T-helper 2 cell treated with Interferon-gamma antibody and Interleukin-4, amounts not matched to agents 100 ng/mL and 5 ng/mL, for 36 hours (primary cell): ENCODE data around the gene STAB1. TPM values are rescaled to one million over a fixed set of nuclear protein-coding genes. Genes with fewer than 3 reads are reported as not detected.

Source experiments
- intact Hi-C: fragments of 100-400 bp; cut with micrococcal nuclease; formaldehyde crosslinking; loops from one replicate; pipeline ENCODE4 v1.15.1; 2023
- total RNA-seq: library from RNA; stranded (reverse); gene quantifications from 2 replicates; pipeline ENCODE4 v1.2.3, GENCODE V29; 2022

Gene STAB1, protein sequence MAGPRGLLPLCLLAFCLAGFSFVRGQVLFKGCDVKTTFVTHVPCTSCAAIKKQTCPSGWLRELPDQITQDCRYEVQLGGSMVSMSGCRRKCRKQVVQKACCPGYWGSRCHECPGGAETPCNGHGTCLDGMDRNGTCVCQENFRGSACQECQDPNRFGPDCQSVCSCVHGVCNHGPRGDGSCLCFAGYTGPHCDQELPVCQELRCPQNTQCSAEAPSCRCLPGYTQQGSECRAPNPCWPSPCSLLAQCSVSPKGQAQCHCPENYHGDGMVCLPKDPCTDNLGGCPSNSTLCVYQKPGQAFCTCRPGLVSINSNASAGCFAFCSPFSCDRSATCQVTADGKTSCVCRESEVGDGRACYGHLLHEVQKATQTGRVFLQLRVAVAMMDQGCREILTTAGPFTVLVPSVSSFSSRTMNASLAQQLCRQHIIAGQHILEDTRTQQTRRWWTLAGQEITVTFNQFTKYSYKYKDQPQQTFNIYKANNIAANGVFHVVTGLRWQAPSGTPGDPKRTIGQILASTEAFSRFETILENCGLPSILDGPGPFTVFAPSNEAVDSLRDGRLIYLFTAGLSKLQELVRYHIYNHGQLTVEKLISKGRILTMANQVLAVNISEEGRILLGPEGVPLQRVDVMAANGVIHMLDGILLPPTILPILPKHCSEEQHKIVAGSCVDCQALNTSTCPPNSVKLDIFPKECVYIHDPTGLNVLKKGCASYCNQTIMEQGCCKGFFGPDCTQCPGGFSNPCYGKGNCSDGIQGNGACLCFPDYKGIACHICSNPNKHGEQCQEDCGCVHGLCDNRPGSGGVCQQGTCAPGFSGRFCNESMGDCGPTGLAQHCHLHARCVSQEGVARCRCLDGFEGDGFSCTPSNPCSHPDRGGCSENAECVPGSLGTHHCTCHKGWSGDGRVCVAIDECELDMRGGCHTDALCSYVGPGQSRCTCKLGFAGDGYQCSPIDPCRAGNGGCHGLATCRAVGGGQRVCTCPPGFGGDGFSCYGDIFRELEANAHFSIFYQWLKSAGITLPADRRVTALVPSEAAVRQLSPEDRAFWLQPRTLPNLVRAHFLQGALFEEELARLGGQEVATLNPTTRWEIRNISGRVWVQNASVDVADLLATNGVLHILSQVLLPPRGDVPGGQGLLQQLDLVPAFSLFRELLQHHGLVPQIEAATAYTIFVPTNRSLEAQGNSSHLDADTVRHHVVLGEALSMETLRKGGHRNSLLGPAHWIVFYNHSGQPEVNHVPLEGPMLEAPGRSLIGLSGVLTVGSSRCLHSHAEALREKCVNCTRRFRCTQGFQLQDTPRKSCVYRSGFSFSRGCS (N-terminal part only)
- total RNA-seq, result 0.05 and 0.09 TPM in 2 replicates

DNA sequence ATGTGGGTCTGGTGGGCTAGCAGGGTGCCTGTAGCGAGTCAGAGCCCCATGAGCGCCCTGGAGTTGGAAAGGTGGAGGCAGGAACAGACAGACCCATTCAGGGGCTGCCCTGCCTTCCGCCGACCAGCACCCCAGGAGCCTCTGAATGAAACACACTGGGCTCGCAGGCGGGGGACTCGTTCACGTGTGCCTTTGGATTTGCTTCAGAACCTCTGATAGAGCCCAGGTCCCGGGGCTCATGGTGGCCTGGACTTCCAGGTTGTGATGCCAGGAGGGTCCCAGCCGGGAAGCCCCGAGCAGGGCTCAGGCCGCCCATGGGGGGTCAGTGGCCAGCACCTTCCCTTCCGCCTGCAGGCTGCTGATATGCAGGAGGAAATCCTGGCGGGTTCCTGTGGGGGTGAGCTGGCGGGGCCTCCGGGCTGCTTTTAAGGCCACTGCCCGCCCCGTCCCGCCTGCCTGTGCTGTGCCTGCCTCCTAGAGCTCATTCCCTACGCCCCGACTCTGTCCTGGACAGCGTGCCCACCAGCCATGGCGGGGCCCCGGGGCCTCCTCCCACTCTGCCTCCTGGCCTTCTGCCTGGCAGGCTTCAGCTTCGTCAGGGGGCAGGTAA lies at the start of gene STAB1:
Gene STAB1 (plus strand): TSS at position 453 of the 610 bp plus-strand sequence. CDS start 76 bp downstream, at position 529.
- intact Hi-C loops, result no loop called here

DNA sequence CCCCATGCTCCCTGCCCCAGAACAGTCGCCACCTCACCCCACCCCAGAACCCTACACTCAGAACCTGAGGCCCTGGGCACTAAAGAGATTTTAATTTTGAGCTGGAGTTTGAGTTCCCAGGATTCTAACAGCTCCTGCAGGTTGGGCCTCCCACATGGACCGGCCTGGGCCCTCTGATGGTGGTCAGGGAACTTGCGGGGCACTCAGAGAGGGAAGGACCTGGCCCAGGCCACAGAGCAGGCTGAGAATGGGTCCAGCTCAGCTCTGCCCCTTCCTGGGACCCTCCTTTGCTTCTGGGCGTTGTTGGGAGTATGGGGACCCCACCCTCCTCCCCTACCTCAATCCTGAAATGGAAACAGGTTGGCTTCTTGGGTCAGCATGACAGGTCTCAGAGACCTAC lies 49.1 kb upstream of the STAB1 start:
- intact Hi-C loops, result loop anchor here (2.0 to 5.0 kb wide), 3 partner anchors 107 to 224 kb away; partner anchors contain the start of gene TWF2

DNA sequence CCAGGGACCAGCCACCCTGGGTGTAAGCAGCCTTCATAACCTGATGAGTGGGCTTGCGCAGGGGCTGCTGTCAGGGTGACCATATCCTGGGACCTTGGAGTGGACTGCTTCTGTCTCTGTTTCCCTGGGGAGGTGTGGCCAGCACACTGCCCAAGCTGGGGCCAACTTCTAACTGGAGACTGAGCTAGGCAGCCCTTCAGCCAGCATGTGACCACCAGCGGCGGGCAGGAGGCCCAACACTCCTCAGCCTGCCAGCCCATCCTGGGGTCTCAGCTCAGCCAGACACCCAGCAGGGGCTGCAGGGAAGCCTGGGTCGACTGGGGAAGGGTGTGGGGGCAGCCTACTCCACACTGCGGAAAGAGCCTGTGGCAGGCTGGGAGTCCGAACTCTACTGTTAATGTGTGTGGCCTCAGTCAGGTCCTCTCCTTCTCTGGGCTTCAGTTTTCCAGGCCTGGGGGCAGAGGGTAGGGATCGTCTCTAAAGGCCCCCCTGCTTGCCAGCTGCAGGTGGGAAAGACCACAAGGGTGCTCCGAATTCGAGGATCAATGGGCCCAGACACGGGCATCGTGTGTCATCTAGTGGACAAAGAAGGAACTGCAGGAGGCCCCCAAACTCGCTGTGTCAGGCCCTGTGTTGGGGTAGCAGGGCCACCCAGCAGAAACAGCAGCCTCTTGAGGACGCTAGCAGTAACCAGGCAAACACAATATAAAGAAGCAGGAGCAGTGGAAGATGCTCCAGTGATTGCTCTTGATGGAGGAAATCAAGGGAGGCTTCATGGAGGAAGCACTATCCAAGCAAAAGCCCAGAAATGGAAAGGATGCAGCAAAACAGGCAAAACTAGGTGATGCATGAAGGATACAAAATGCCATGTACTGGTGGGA lies 48.3 kb upstream of the STAB1 start:
- intact Hi-C loops, result loop anchor here (1.0 to 5.0 kb wide), 5 partner anchors 8 to 225 kb away; partner anchors contain the start of genes NISCH and TWF2

DNA sequence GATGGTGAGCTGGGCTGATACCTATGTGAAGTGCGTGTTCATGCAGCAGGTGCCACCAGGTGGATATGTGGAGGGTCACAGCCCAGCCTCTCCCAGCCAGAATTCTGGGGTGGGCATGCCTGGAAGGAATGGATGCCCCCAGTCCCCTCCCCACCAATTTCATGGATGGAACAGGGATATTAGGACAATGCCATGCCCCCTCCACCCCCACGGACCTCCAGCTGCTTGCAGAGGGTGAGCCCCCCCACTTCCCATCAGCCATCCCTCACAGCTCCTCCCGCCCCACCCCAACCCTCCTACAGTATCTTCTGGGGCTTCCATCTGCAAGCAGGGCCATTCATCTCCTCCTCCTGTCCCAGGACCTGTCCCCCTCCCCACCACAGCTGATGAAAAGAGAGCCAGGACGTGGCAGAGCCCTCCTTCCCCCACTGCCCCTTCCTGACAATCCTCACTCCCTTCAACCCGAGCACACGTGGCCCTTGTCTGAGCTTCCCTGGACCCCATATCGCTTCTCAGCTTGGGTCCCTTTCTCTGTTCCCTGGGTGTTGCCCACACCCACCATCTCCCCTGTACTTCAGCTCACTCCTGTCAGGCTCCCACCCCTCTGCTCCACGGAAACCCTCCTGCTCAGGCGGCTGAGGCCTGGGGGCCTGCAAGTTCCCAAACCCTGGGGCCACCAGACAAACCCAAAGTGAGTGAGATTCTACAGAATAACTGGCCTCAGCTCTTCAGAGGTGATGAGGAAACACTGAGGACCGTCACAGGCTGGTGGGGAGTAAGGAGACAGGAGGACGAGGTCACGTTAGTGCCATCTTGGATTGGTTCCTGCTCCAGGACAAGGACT lies 47.4 kb upstream of the STAB1 start:
- intact Hi-C loops, result loop anchor here (1.0 to 5.0 kb wide), 5 partner anchors 8 to 225 kb away; partner anchors contain the start of genes NISCH and TWF2

DNA sequence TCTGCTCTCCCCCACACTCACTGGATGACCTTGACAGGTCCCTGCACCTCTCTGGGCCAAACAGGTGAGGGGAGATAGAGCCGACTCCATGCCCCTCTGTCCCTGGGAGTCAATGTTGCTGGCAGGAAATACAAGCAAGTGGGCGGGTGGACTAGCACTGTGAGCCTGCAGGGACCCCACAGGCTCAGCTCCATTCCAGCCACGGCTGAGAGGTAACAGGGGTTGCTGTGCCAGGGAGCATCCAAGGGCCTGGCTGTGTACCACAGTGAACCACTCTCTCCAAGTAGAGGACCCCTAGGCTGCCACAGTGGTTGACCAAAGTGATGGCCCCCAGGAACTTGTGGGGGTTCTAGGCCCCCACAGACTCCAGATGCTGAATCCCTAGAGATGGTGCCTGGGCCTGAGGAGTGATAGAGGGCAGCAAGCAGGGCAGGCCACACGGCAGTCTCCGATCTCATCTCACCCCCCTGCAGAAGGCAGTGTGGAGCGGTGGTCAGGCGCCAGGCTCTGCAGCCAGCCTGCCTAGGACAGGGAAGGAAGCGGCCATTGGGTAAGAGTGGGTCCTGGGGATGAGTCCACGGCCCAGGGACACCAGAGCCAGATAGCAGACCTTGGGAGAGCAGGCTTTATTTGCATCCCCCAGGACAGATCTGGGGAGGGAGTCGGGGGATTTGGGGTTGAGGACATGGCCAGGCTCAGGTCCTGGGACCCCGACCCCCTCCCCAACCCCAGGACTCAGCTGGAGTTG lies 44.5 kb upstream of the STAB1 start:
- intact Hi-C loops, result loop anchor here (10.0 kb wide), 1 partner anchor 234 kb away; the partner anchor contains the start of genes GNL3 and PBRM1

DNA sequence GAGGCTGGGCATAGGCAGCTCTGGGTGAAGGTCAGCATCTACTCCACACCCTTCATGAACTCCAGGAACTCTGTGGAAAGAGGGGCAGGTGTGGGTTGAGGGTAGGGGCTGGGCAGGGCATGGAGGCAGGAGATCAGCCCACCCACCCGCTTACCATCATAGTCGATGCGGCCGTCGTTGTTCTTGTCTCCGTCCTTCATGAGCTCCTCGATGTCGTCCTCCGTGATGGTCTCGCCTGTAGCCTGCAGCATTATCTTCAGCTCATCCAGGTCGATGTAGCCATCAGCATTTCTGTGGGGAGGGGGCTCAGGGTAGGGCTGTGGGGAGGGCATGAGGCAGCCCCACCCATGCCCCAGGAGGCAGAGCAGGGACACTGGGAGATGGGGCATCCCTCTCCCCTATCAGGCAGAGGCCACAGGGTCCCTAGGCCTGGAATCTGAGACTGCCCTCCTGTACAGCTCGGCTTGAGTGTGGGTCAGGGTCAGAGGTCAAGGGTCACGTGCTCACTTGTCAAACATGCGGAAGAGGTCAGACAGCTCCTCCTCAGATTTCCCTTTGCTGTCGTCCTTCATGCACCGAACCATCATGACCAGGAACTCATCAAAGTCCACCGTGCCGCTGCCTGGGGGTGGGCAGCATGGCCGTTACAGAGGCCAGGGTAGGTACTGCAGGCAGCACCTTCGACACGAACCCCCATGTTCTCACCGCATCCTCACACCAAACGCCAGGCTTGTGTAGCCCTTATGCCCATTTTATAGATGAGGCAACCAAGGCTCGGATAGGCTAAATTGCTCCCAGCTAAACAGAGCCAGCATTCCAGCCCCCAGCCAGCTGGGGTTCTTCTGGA lies 43.7 kb upstream of the STAB1 start:
- intact Hi-C loops, result loop anchor here (10.0 kb wide), 1 partner anchor 233 kb away; the partner anchor contains the start of genes GNL3 and PBRM1

DNA sequence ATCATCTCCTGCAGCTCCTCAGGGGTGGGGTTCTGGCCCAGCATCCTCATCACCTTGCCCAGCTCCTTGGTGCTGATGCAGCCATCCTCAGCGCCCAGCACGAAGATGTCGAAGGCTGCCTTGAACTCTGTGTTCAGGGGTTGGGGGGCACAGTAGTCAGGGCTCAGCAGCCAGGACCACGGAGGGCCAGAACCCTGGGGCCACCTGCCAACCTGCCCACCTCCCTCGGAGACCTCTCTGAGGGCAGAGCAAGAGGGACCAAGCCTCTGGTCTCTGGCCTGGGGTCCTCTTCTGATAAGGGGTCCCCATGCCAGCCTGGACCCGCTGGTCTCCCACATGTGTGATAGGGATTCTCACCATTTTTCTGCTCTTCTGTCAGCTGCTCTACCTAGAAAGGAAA lies 43.0 kb upstream of the STAB1 start:
- intact Hi-C loops, result loop anchor here (10.0 kb wide), 1 partner anchor 233 kb away; the partner anchor contains the start of genes GNL3 and PBRM1

DNA sequence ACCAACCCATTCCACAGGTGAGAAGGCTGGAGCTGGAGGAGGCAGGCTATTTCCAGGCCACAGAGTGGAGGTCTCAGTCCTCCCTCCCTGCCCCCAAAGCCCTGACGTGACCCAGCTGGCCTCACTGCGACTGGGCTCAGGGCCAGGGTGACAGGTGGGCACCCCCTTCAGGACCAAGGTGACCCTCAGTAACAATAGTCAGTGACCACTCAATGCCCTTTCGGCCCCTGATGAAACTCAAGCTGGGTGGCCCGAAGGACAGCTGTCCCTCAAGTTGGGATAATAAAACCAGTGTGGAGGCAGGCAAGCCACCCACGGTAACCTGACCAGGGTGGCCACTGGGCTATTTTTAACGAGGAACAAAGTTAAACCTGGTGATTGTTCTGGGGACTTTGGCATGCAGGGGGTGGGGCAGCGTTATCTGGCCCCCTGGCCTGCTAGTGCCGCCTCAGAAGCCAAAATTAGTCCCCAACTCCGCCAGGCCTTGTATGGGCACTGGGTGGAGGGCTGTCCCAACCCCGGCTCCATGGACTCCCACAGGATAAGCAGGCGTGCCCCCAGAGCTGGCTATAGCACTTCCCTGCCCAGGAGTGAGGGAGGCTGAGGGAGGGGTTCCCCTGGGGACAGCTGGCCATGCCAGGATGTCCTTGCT lies 42.4 kb upstream of the STAB1 start:
- intact Hi-C loops, result loop anchor here (10.0 kb wide), 1 partner anchor 232 kb away; the partner anchor contains the start of genes GNL3 and PBRM1

DNA sequence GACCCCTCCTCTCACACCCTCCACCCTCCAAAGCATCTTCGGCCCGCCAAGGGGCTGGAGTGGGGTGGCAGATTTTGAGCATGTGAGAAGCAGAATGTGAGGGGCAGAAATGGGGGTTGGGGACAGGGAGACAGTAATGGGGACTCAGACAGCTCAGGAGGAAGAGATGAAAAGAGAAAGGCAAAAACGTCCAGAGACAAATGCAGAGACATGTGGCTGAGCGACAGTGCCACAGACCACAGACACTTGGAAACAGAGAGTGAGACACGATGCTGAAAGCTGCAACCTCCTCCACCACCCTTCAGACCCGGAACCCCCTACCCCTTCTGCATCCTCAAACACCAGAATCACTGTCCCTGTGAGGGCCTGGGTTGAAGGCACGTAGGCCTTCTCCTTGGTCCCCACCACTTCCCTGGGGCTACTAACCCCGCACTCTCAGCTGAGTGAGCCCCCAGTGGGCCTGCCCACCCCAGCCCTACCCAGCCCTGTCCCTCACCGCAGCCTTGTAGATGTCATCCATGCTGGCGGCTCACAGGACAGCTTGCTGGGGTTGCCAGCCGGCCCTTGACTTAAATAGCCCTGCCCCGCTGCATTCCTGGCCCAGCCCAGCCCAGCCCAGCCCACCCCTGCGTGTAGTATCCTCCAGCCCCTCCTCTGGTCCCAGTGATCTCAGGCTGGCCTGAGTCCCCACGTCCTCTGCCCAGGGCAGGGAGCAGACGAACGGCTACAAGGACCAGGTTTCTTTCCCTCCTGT lies 41.5 kb upstream of the STAB1 start, which contains the start of gene TNNC1:
Gene TNNC1 (minus strand): TSS at position 546 of the 754 bp plus-strand sequence. CDS start 26 bp downstream, at position 520.
- intact Hi-C loops, result loop anchor here (10.0 kb wide), 1 partner anchor 231 kb away; the partner anchor contains the start of genes GNL3 and PBRM1

DNA sequence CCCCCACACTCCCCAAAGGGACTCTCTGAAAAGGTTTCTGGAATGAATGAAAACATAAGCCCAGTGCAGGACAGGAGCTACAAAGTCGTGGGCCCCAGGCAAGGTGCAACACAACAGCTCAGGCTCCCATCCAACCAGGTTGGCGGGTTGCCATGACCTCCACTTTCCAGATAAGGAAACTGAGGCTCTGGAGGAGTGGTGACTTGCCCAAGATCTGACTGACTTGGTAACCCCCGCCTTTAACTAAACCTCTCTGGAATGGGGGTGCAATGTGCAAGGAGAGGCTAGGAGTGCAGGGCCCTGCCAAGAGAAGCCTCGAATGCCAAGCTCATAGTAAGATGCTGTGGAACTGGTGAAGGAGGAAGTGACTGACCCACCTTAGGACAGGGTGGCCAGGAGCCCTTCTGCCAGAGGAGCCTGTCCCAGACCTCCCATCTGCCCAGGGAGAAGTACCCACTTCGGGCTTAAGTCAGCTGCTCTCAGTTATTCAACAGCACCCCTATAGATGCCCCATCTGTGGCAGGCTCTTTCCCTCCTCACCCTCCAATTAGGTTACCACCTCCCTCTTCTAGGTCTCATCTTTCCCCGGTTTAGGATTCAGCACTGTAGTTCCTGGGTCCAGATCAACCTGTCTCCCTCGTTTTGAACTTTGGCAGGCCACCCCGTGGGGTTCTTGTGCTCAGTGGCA lies 40.7 kb upstream of the STAB1 start:
- intact Hi-C loops, result loop anchor here (10.0 kb wide), 1 partner anchor 230 kb away; the partner anchor contains the start of genes GNL3 and PBRM1

DNA sequence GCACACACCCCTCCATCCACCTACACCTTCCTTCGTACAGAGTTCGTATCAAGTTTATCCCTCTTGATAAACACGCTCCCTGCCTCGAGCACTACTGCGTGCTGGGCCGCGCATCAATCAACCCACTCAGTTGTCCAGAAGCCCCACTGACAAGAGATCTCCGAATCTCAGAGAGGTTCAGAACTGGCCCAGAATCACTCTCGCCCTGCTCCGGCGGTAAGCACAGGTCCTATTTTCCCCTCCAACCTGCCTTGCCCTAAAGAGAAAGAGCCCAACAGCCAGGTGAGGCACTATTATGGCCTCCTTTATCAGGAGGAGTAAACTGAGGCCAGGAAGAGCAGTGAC lies 40.2 kb upstream of the STAB1 start:
- intact Hi-C loops, result loop anchor here (1.0 to 10.0 kb wide), 3 partner anchors 8 to 230 kb away; partner anchors contain the start of genes GNL3, PBRM1 and UQCC5

DNA sequence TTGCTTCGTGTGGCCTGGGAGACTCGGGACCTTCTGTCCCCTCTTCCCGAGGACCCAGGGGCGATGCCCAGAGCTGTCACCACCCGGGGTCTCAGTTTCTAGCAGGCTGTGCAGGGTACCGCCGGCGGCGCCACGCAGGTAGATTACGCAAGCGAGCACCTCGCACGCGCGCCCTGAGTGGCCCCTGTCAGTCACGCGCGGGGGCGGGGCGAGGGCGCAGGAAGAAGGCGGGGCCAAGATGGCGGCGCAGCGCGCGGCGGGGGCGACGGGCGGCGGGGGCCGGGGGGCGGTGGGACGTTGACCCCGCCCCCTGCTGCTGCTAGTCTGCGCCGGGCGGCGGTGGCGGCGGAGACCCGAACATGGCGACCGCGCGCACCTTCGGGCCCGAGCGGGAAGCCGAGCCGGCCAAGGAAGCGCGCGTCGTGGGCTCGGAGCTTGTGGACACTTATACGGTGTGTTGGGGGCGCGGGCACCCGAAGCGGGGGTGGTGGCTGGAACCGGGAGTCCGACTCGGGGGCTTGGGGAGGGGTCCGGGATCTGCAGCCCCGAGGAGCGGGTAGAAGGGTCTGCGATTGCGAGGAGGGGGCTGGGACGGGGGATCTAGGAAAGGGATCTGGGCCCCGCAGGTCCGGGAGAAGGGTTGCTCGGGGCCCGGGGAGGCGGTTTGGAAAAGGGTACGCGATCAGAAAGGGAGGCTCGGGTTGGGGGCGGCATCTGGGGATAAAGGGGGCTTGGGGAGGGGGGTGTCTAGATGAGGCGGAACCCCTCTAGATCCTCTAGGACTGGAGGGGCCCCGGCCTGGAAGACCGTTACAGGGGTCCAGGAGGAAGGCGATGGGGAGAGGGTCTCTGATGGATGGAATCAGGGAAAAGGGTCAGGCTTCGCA lies 39.6 kb upstream of the STAB1 start, which contains the start of gene NISCH:
Gene NISCH (plus strand): TSS at position 322 of the 886 bp plus-strand sequence. CDS start 38 bp downstream, at position 360.
- intact Hi-C loops, result loop anchor here (1.0 to 10.0 kb wide), 3 partner anchors 8 to 229 kb away; partner anchors contain the start of genes GNL3, PBRM1 and UQCC5
